NCI-H69 (cell line): Measurements from ENCODE around the gene RTKN2.
A peak's percentile ranks its signal among the peaks of the same experiment; 100 is the strongest.
"Not testable (repeated sequence)": the region's sequence is repeated elsewhere in the genome, so short reads cannot be mapped to it uniquely, and the experiment has no call there.

ENCODE experiments used
- DNase-seq: peaks from one replicate; lab custom pipeline; 2025; lab: John Stamatoyannopoulos, UW

RTKN2 gene, protein sequence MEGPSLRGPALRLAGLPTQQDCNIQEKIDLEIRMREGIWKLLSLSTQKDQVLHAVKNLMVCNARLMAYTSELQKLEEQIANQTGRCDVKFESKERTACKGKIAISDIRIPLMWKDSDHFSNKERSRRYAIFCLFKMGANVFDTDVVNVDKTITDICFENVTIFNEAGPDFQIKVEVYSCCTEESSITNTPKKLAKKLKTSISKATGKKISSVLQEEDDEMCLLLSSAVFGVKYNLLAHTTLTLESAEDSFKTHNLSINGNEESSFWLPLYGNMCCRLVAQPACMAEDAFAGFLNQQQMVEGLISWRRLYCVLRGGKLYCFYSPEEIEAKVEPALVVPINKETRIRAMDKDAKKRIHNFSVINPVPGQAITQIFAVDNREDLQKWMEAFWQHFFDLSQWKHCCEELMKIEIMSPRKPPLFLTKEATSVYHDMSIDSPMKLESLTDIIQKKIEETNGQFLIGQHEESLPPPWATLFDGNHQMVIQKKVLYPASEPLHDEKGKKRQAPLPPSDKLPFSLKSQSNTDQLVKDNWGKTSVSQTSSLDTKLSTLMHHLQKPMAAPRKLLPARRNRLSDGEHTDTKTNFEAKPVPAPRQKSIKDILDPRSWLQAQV

GRCh38 chr10:62268399-62269114 is at the start of gene RTKN2:
TSS of gene RTKN2 (minus strand) at chr10:62268844. CDS start at chr10:62268610, 234 bp downstream.
- peak; percentile 97 for DNase-seq

GRCh38 chr10:62317257-62317656 is 48.6 kb upstream of the RTKN2 start:
- DNase-seq: no peak

DNA sequence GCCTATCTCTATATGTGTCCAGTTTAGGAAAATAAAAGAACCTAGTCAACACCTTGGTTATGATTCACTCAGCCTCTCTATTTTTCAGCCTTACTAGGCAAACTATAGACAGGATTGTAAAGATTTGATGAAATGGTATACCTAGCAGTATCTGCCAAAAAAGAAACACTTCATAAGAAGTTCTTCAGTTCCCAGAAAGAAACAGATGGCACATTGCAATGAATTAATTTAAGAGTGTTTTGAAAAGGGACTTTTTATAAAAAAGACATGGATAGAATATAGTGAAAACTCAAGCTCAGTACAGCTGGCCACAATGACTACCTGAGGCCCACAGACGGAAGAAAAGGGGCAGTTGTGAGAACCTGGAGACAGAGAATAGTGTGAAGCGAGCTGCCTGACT is 40.6 kb upstream of the RTKN2 start:
- no peak for DNase-seq

GRCh38 chr10:62308101-62308500 is 39.5 kb upstream of the RTKN2 start:
- DNase-seq: no peak

DNA sequence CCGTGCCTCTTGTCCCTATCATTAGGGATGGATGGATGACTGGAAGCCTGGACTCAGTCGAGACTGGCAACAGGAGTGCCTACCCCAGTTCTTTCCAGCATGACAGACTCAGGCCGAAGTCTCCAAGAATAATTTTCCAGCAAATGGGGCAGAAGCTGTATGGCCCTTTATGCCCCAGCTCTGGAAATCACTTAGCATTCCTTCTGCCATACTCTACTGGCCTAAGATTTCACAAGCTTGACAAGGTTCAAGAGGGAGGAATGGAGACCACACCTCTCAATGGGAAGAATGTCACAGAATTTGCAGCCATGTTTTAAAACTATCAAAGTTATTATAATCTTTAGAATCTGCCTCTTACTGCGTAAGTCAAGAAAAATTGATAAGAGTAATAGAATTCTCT is 39.0 kb upstream of the RTKN2 start:
- DNase-seq: no peak

DNA sequence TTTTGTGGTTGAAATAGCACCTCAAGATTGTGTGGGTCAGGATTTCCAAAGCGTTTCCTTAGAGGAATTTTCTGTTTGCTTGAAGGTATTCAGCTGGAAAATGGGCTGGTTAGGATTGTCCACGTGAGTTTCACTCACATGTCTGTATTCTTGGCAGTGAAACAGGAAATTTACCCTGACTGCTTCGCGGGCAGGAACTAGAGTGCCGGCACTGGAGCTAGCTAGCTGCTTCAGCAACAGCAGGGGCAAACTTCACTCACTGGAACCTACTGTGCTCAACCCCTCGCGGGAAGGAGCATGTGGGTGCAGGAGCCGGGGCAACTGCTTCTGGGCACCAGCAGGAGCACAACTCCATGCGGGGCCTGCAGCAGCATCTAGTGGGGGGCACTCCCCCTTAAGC is 38.0 kb upstream of the RTKN2 start:
- DNase-seq: no peak

- no peak for DNase-seq
Observed at GRCh38 chr10:62305813-62306212, 37.2 kb upstream of the RTKN2 start.

DNA sequence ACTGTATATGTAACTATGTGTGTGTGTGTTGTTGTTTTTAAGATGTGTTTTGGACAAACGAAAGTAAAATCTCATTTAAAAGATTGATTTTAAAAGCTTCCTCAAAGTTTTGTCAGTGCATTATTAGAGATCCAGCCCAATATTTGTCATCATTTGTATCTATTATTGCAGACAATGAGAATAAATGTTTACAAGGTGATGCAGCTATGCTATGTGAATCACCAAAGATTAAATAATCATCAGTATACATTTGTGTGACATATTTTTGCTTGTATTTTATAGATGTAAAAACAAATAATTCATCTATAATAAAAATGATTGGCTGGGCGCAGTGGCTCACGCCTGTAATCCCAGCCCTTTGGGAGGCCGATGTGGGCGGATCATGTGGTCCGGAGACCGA is 35.3 kb upstream of the RTKN2 start:
- DNase-seq: no peak

- DNase-seq: no peak
Observed at GRCh38 chr10:62302760-62303159, 34.1 kb upstream of the RTKN2 start.

- no peak for DNase-seq
Observed at GRCh38 chr10:62297857-62298256, 29.2 kb upstream of the RTKN2 start.

DNA sequence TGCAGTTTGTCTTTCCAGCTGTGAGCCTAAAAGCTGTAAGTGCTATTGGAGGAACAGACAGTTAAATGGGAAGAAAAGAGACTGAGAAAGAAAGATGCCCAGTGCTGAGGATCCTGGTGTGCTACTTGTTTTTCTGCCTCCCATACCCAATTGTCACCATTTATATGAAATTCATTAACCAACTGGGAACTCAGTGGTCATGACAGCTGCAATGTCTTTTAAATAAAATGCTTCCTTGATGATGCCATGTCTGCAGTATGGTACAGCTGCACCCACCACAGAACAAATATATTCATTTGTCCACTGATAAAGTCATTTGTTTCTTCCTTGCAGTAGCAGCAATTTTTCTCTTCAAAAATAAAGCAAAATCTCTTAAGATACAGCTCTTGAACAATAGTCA is 15.6 kb upstream of the RTKN2 start:
- DNase-seq: no peak

GRCh38 chr10:62281348-62281747 is 12.7 kb upstream of the RTKN2 start:
- DNase-seq: not testable (repeated sequence)

- DNase-seq: not testable (repeated sequence)
Observed at GRCh38 chr10:62280392-62280791, 11.7 kb upstream of the RTKN2 start.

DNA sequence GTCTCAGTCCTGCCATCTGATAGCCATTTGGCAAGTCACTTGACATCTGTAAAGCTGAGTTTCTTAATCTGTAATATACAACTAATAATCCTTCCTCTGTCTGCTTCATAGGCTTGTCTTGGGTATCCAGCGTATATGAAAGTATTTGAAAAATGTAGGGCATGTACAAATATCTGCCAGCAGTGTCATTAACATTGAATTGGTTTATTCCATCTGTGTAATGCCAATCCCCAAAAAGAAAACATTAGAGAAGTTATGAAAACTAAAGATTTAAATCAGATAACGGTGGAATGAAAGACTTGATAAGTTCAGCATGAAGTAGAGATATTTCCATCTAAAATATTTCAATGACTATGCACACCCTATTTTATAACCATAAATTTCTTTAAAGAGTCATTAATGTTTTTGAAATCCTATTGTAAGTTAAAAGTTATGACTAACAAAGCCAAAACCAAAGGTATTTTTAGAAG is 9.8 kb upstream of the RTKN2 start:
- DNase-seq: no peak

DNA sequence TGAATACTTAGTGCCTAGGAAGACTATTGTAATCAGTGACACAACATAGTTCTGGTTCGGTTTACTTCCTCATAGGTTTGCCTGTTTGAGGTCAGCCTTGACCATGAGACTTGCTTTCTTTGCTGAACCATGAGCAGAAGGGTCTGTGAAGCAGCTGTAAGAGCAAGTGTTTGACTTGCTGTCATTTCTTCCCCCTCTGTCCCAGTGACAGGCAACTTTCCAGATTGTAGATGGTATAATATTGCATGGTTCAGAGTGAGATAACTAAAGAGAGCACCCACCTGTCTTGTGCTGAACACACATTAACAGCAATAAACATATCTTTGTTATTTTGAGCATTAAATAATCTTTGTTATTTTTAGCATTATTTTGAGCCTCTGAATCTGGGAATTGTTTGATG is 9.3 kb upstream of the RTKN2 start:
- DNase-seq: no peak

- peak; percentile 43 for DNase-seq
Observed at GRCh38 chr10:62270020-62270419, 1.4 kb upstream of the RTKN2 start.

DNA sequence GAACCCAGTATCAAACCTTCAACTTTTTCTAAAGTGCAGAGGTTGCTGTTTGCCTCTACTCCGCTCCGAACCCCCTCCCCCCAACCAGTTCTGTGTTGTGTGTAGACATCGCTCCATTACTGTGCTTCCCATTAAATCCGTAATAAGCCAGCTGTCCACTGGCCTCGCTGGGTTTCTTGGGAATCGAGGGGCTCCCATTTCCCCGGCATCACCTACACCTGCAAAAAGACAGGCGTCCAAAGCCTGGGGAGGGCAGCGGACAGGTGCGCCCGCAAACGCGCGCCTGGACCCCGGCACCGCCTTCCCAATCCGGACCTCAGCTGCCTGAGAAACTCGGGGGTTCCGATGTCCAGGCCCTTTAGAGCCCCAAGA is 631 bp downstream of the RTKN2 start:
- peak; percentile 65 for DNase-seq

DNA sequence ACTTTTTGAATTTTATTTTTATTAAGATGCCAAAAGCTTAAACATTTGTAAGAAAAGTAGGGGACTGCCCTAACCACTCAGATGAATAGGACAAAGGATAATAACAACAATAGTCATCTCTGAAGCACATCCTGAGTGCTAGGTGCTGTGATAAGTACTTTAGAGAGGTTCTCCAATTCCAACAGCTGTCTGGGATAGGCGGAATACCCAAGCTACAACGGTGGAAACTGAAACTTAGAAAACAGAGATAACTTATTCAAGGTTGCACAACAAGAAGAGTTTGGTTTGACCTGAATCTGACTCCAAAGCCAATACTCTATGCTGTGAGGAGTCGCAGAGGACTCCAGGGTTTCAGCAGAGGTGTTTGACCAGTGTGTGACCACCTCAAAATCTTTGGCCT is 2.0 kb downstream of the RTKN2 start:
- DNase-seq: peak; percentile 34

- DNase-seq: no peak
Observed at GRCh38 chr10:62266147-62266546, 2.5 kb downstream of the RTKN2 start.

- DNase-seq: peak; percentile 64
Observed at GRCh38 chr10:62264702-62265436, 3.8 kb downstream of the RTKN2 start.

- peak; percentile 97 for DNase-seq
Observed at GRCh38 chr10:62264126-62264525, 4.5 kb downstream of the RTKN2 start.

DNA sequence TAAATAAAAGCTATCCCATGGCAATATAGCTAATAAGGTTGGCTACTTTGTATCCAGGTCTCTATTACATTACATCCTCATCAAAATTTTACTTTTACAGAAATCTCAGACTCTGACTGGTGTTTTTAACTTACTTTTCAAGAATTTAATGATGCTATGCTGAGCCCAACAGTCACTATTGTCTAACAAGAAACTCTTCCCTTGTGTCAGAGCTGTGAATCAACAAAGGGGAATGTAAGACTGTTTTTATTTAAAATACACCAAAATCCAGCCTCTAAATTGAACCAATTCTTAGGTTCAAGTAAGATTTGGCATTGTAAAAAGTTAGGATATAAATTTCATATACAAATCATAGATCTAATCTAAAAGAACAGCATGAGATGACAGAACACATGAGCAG is 7.0 kb downstream of the RTKN2 start:
- no peak for DNase-seq
